GM18526 (cell line): Measurements from ENCODE around the gene SH3RF1.

Experiments
- POLR2A ChIP-seq: IDR thresholded peaks from 3 replicates; pipeline ENCODE4 v1.6.1; 2011; ENCODE audit not compliant: insufficient read length; ENCODE audit errors: extremely low read depth

SH3RF1 gene

DNA sequence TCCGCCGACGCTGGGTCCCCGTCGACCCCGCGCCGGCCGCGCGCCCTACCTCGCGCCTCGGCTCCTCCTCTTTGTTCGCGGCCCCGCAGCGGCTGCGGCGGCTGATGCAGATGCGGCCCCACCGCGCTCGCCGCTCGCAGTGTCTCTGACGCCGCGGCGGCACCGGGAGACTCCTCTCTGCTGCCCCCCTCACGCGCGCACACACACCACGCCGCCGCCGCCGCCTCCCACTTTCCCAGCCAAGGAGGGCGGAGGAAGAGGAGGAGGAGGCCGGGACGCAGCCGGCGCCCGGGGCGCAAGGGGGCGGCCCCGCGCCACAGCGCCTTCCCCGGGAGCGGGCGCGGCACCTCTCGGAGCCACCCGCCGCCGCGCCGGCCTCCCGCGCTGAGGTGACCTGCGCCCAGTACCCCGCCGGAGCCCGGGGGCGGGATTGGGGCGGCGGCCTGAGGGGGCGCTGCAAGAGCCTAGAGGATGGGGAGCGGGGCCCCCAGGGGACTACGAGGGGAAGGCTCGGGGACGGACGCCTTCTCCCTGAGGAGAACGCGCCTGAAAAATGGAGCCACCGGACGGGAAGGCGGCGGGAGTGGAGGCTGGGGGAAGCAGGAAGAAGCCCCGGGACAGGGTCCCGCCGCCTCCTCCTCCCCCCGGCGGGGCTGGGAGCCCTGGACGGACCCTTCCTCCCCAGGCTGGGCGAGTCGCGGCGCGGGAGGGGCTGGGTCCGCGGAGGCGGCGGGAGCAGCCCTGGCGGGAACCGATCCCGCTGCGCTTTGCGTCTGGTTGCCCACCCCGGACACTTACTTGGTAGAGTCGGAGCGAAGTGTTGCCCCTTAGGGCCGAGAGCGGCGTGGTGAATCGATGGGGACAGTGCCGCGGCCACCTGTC lies at the start of gene SH3RF1:
Gene SH3RF1, minus strand, starts transcription at position 147 of the 882 bp plus-strand sequence. CDS start 1,744 bp downstream, outside the sequence.
- TF ChIP-seq POLR2A, result peak; percentile 73

DNA sequence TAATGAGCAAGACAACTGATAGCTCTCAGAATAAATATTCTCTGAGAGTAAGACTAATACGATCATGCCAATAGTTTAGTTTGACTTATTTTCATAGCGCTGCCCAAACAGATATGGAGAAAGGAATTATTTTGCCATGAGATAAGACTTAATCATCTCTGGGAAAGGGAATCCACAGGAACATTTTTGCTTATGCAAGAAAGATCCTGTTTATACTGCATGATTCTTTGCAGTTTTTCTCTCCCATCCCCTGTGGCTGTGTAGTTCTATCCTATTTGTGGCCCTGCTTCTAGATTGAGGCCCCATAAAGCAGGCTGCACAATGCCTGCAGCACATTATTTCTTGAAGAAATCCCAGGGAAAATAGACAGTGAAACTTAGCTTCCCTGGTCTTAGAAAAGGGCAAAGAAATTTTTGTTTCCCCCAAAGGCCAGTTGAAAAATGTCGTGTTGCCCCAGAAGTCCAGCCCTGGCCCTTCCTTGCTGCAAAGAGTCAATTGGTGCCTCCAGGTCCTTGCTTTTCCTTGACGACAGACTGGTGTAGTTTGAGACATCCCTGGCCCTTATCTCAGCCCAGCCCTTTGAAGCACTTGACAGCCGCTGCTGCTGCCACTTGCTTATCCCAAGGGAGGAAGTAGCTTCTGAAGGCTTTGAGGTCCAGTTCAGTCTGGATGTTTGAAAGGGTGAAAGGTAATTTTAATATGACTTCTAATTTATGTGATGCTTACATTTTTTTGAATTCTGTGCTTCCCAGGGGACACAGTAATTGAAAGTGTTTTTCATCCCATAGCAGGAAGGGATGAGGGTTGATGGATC lies 45.0 kb upstream of the SH3RF1 start:
- TF ChIP-seq POLR2A, result no peak

DNA sequence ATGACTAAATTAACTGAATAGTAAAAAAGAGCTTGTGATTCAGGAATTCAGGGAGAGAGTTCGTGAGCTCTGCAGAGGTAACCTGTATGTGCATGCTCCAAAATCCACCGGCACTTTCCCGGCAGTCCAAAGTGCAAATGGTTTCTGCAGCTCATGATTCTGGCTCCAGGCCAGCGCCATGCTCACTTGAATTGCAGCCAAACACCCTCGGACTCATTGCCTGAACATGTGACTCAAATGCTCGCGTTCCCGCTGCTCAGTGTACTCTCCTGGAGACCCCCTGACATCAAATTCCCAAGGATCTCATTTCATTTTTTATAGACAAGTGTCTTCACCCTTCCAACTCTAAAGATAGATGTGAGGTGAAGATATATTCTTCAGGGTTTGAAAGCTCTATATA lies 44.1 kb upstream of the SH3RF1 start:
- no peak for TF ChIP-seq POLR2A

DNA sequence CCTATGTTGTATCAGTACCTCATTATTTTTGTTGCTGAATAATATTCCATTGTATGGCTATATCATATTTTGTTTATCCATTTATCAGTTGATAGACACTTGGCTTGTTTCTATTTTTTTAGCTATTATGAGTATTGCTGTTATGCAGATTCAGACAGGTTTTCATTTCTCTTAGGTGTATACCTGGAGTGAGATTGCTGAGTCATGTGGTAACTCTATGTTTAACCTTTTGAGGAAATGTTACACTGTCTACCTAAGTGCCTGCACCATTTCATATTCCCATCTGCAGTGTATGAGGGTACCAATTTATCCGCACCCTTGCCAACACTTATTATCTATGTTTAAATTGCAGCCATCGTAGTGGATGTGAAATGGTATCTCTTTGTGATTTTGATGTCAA lies 43.0 kb upstream of the SH3RF1 start:
- TF ChIP-seq POLR2A, result no peak

DNA sequence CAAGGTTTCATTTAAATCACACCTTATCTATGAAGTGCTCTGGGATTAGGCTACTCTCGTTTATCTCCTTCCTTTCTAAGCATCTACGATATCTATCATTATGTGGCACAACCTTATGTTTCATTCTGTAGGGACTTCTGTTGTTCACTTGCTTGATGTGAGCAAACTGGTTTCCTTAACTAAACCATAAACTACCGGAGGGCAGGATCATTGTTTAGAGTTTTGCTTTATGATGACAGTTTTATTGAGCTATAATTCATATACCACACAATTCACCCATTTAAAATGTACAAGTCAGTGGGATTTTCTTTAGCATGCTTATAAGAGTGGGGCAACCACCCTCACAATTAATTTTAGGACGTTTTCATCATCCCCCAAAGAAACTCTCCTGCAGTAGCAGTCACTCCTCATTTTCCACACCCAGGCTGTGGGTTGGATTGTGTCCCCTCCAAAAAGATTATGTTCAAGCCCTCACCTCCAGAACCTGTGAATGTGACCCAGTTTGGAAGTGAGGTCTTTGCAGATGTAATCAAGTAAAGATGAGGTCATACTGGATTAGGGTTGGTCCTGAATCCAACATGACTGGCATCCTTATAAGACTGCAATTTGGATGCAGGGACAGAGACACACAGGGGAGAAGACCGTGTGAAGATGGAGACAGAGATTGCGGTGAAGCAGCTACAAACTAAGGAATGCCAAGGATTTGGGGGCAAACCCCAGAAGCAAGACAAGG lies 42.1 kb upstream of the SH3RF1 start:
- TF ChIP-seq POLR2A, result no peak

DNA sequence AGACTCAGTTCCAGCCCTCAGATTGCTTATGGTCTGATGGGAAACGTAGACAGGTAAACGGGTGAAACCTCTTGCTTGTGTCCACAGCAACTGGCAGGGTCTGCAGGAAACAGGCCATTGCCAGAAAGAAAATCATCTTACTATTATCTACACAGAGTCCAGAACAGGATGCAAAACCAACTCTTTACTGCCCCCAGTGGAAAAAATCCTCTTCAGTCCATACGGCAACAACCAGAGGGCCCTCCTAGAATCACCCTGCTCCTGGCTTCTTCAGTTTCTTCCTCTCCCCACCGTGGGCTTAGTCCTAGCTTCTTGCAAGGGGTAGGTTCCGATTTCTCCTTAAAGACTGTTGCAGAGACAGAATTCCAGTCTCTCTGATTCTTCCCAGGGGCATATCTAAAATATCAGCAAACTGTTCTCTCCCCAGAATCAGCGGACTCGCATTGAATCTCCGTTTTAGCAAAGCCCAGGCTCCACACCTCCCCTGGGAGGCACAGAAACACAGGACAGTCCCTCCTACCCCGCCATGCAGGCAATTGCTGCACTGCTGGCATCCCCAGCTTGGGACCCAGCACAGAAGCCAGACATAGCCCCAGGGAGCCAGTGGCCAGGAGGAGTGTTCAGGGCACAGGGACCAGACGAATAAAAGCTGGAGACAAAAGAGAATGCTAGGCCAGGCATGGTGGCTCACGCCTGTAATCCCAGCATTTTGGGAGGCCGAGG lies 41.0 kb upstream of the SH3RF1 start:
- TF ChIP-seq POLR2A, result no peak

DNA sequence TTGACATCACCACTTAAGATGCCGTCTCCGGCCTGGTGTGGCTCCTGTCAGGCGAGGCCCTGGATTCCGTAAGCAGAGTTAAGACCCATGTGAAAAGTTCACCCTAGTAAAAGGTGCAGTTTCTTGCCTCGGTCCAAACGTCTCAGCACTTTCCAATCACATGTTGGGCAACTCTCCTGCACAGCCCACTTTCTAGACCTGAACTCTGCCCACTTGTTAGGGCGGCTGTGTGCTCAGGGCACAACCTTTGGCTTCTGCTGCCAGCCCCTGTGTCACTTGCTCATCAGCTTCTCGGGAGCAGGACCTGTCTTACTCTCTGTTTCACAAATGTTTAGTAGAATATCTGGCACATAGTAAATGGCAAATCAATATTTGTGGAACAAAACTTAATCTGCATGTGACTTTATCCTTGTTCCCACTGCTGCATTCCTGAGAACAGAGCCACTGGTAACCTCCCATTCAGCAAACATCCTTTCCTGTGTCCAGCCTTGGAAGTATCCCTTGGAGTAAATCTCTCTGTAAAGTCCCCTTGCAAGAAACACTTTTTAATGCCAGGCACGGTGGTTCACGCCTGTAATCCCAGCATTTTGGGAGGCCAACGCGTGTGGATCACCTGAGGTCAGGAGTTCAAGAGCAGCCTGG lies 38.7 kb upstream of the SH3RF1 start:
- no peak for TF ChIP-seq POLR2A

DNA sequence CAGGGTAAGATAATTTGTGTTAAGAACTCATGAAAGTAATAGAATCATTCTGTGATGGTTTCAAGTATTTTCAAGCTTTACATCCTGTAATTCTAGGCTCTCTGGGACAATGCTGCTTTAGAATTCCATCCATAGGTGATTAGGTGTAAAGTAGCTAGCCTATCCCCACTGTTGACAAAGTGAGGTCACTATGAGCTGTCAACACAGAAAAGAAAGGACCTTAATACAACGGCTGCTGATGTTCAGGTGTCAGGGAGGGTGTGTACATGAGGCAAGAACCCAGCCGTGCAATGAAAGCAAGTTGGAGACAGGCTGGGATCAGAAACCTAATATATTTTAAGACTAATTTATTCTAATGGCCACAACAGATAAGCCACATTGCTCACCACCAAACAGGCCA lies 36.8 kb upstream of the SH3RF1 start:
- TF ChIP-seq POLR2A, result no peak

DNA sequence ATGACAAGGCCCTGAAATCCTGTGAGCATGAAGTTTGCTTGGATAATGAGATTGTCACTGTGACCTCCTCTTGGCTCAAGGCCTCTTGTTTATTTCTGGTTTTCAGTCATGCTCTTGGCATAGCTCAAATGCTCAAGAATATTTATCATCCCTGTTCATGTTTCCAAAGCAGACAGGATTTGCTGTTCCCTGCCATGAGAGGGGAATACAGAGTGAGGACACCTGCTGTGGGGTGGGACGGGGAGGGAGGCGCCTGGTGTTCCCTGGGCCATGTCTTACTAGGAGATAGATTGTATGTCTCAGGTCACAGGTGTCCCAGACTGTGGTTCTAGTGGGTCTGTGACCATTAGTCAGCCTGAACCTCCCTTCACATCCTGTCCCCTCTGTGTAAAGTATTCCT lies 34.9 kb upstream of the SH3RF1 start:
- TF ChIP-seq POLR2A, result no peak

DNA sequence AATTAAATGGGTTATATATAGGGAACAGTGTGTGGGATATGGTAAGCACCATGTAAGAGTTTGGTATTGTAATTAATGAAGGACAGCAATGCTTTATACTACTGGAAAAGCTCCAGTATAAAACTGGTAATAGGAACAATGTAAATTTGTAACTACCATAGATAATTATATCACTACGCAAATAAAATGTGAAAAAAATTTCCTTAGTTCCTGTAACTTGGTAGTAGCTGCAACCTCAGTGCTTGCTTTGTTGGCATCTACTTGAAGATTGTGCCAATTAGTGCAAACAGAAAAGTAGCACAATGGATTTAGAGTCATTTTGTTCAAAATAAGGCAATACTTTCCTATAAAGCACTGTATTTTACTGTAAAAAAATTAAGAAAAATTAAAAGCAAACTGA lies 34.4 kb upstream of the SH3RF1 start:
- no peak for TF ChIP-seq POLR2A

DNA sequence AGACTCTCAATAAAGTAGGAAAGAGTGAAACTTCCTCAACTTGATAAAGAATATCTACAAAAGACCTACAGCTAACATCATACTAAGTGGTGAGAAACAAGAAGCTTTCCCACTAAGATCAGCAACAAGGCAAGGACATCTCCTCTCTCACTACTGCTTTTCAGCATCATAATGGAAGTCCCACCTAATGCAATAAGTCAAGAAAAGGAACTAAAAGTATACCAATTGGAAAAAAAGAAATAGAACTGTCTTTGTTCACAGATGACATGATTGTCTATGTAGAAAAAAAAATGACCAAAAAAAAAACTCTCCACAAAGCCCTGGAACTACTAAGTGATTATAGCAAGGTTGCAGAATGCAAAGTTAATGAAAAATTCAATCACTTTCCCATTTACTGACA lies 25.1 kb upstream of the SH3RF1 start:
- TF ChIP-seq POLR2A, result no peak

DNA sequence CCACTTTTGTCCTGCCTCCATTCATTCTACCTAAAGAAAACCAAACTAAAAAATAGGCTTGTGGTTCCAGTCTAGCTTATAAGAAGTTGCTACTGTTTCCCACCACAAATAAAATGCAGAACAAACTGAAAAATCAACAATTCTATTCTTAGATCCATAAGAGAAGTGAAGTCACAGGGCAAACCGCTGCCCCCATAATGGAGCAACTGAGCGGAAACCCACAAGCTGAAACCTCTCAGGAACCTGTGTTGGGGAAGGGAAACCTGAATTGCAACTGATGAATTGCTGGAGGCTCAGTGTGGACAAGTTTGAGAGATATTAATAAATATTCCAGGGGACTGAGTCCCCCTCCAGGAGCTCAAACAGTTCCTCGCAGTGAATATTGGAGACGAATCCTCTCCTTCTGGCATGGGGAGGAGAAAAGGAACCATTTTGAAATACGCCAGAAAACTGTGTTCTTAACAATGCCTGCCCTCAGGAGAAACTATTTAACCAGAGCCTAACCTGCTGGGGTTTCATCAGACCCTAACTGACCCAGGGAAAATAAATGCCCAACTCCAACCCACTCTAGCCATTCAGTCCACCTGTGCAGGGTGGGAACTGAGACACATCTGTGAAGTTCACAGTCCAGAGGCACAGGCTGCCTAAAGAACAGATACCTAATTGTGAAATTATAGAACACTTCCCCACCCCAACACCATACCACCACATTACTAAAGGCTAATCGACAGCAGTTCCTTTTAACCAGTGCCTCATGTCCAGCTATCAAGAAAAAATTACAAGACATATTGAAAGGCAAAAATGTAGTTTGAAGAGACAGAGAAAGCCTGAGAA lies 22.8 kb upstream of the SH3RF1 start:
- TF ChIP-seq POLR2A, result no peak

DNA sequence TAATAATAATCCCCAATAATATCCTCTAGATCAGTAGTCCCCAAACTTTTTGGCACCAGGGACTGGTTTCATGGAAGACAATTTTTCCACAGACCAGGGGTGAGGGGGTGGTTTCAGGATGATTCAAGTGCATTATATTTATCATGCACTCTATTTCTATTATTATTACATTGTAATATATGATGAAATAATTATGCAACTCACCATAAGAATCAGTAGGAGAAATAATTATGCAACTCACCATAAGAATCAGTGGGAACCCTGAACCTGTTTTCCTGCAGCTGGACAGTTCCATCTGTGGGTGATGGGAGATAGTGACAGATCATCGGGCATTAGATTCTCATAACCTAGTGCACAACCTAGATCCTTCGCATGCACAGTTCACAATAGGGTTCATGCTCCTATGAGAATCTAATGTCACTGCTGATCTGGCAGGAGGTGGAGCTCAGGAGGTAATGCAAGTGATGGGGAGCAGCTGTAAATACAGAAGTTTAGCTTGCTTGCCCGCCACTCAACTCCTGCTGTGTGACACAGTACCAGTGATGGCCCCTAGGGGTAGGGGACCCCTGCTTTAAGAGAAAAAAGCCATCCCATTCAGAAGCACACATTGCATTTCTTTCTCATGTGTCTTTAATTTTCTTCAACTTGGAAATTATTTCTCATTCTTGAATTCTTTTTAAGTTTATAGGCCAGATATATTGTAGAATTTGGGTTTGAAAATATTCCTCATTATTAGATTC lies 16.0 kb upstream of the SH3RF1 start:
- TF ChIP-seq POLR2A, result no peak
